ENCODE measurements around the gene SRGAP1. TPM values are rescaled to one million over a fixed set of nuclear protein-coding genes. Genes with fewer than 3 reads are reported as not detected.

The SRGAP1 gene
- total and polyA plus RNA-seq, 9 of the 15 experiments (the other 6 are each of a cell fraction or from before 2014, with no cell fraction given): 0.01 to 0.13 (median 0.04) TPM; not detected in 3

GRCh38 chr12:63805704-63806672, 38.5 kb upstream of the SRGAP1 start:
- Histone ChIP-seq H3K36me3 (ENCODE audit: control insufficient read depth, insufficient read depth, low read length) (peaks cover 32% of the 10 kb centered on the region; the same call in 2 of the 3 replicates), H3K27ac (ENCODE audit: extremely low read depth, low read depth, low read length) (no peak overlapping the region), H3K4me3 (no peak overlapping the region), H3K9me1 (ENCODE audit: control insufficient read depth, insufficient read depth, low read length) (no peaks in the 10 kb centered on the region), H3K27me3 (ENCODE audit: control insufficient read depth in 2 of 2, insufficient read depth in 2 of 2, low read length in 2 of 2) (no peaks in the 10 kb centered on the region), H3K79me2 (ENCODE audit: control insufficient read depth, insufficient read depth, low read length) (no peaks in the 10 kb centered on the region), H3K9ac (ENCODE audit: insufficient read depth in 1 of 2, low read depth in 2 of 2, low read length in 2 of 2) (no peak overlapping the region), H3K9me3 (replicated peaks; ENCODE audit: control insufficient read depth, insufficient read depth, low read depth, low read length) (no peaks in the 10 kb centered on the region), H3K4me1 (replicated peaks in 1 of 2; ENCODE audit: control insufficient read depth in 2 of 2, insufficient read depth in 2 of 2, low read length in 2 of 2) (no peaks in the 10 kb centered on the region), H4K20me1 (replicated peaks; ENCODE audit: control insufficient read depth, insufficient read depth, low read length) (no peaks in the 10 kb centered on the region), H2AFZ (ENCODE audit: low read depth, low read length) (no peak overlapping the region), H3K4me2 (ENCODE audit: insufficient read depth, low read length) (no peak overlapping the region)
- intact Hi-C loops (cut with micrococcal nuclease): no loop called here
- ChIA-PET POLR2A (interaction anchor here (0.5 kb wide), 1 partner anchor 171 kb away, joined by 3 read pairs; no protein-coding TSS in a partner anchor), CTCF (ENCODE audit: low intra/inter-chr PET ratio) (interaction anchor here (0.6 kb wide), 1 partner anchor 376 kb away, joined by 4 read pairs; no protein-coding TSS in a partner anchor)
- ATAC-seq (no peak), FAIRE-seq (no peak), DNase-seq (ENCODE audit: extremely low read depth in 1 of 4, low spot score in 3 of 4) (no peak)
- in situ Hi-C loops (cut with MboI): loop anchor here (25.0 kb wide), 1 partner anchor 394 kb away; no protein-coding TSS in a partner anchor
- TF ChIP-seq RBM15 (IDR thresholded peaks at IDR 0.05; ENCODE audit: insufficient read depth, low read length) (no peak), MCM3 (IDR thresholded peaks at IDR 0.05) (no peak), ZNF133 (CRISPR knock-in tag; IDR thresholded peaks at IDR 0.05) (no peak), ZNF23 (CRISPR knock-in tag; IDR thresholded peaks at IDR 0.05) (no peak), ZKSCAN1 (IDR thresholded peaks at IDR 0.05; ENCODE audit: low read depth, low read length) (no peak), ZNF583 (CRISPR knock-in tag; IDR thresholded peaks at IDR 0.05) (no peak), TCF7L2 (IDR thresholded peaks at IDR 0.05; ENCODE audit: low read depth, low read length) (no peak), SIX5 (IDR thresholded peaks at IDR 0.05; ENCODE audit: borderline replicate concordance in 1 of 2, insufficient read depth in 1 of 2, low read depth in 1 of 2, low read length in 2 of 2) (no peak), DNMT1 (IDR thresholded peaks at IDR 0.05) (no peak), WHSC1 (IDR thresholded peaks at IDR 0.05; ENCODE audit: low read length) (no peak)
- no TSS peak for BruUV-seq (replicated peaks)
- 67% methylated on average over 3 of the region's 3 CpGs for WGBS (ENCODE audit: insufficient coverage, low coverage, missing lambda C conversion rate)

All from K562 (cell line).